ENCODE data around the gene OSBPL10.

- TF ChIP-seq EZH2 (IDR thresholded peaks at IDR 0.05; ENCODE audit: borderline replicate concordance, insufficient read depth, low read depth, low read length, poor library complexity, severe bottlenecking), result no peak
- peak; percentile 30 for TF ChIP-seq CTCF (IDR thresholded peaks at IDR 0.05)
These were observed 256.4 kb downstream of the OSBPL10 start for GRCh38 chr3:31724651-31725050.

Measured in B cell (primary cell).